ENCODE results near the gene ARRDC4. TPM values are rescaled to one million over a fixed set of nuclear protein-coding genes. Genes with fewer than 3 reads are reported as not detected.

Gene ARRDC4
- total and polyA plus RNA-seq, 2 of the 8 experiments (the other 6 are each of a cell fraction or from before 2014, with no cell fraction given) = 3.5 to 3.8 TPM

GRCh38 chr15:97921296-97921865 lies 39.1 kb upstream of the ARRDC4 start:
- Histone ChIP-seq H3K4me3 (ENCODE audit: extremely low read depth in 1 of 4, insufficient read depth in 2 of 4, low read depth in 3 of 4, low read length in 4 of 4) (no peak overlapping the region), H3K4me2 (ENCODE audit: insufficient read depth in 1 of 2, low read depth in 2 of 2, low read length in 2 of 2) (no peak overlapping the region), H2BK20ac (ENCODE audit: low read length) (no peak overlapping the region), H3K18ac (ENCODE audit: extremely low read depth, low read length) (no peak overlapping the region), H3K23me2 (ENCODE audit: low read depth, low read length) (no peaks in the 10 kb centered on the region), H4K20me1 (replicated peaks in 1 of 2; ENCODE audit: control insufficient read depth in 1 of 2, insufficient read depth in 2 of 2, low read length in 2 of 2) (no peaks in the 10 kb centered on the region), H3K14ac (ENCODE audit: insufficient read length) (no peak overlapping the region), H2BK15ac (ENCODE audit: low read length) (no peak overlapping the region), H3K23ac (ENCODE audit: insufficient read length) (no peak overlapping the region), H3K36me3 (ENCODE audit: control insufficient read depth in 2 of 4, insufficient read depth in 4 of 4, low read length in 3 of 4) (peaks cover 0 to 3% (median 0%) of the 10 kb centered on the region in 4 experiments; a peak in 1 of 8 replicates), H3K56ac (replicated peaks; ENCODE audit: insufficient read length, low read depth, low read length) (no peak overlapping the region), H3K27me3 (replicated peaks in 1 of 4; ENCODE audit: control insufficient read depth in 3 of 4, extremely low read depth in 1 of 4, insufficient read depth in 3 of 4, low read length in 3 of 4) (peaks cover 0 to 1% (median 0%) of the 10 kb centered on the region in 4 experiments; a peak in 1 of 7 replicates), H2AFZ (ENCODE audit: low read length) (no peak overlapping the region), H4K8ac (ENCODE audit: extremely low read depth, insufficient read depth, low read length) (no peak overlapping the region), H2BK12ac (ENCODE audit: low read depth, low read length) (no peak overlapping the region), H4K91ac (replicated peaks; ENCODE audit: insufficient read length, low read length) (no peak overlapping the region), H3K79me2 (ENCODE audit: control insufficient read depth in 1 of 2, insufficient read depth in 2 of 2, low read length in 2 of 2) (no peaks in the 10 kb centered on the region), H3K9ac (replicated peaks in 1 of 4; ENCODE audit: extremely low read depth in 1 of 4, low read depth in 3 of 4, low read length in 3 of 4) (no peak overlapping the region), H3K4ac (replicated peaks; ENCODE audit: insufficient read length, low read depth, low read length) (no peak overlapping the region), H3K27ac (ENCODE audit: low read depth, low read length) (no peak overlapping the region), H2BK120ac (replicated peaks; ENCODE audit: low read depth, low read length) (no peak overlapping the region), H3K79me1 (ENCODE audit: low read depth, low read length) (no peaks in the 10 kb centered on the region), H4K5ac (ENCODE audit: insufficient read length, low read depth, low read length) (no peak overlapping the region), H2BK5ac (ENCODE audit: low read depth, low read length) (no peak overlapping the region), H3K4me1 (replicated peaks in 1 of 4; ENCODE audit: control insufficient read depth in 3 of 4, insufficient read depth in 4 of 4, low read length in 3 of 4) (no peaks in the 10 kb centered on the region), H3K9me3 (ENCODE audit: insufficient read depth in 2 of 2, low read depth in 1 of 2, low read length in 1 of 2) (peaks cover 4 to 8% of the 10 kb centered on the region in 2 experiments; a peak in 1 of 4 replicates), H2AK5ac (ENCODE audit: low read depth, low read length) (no peak overlapping the region)
- no peak for FAIRE-seq
- POLR2A ChIA-PET (ENCODE audit: partially characterized antibody) = no interaction called here
- DNase-seq (ENCODE audit: low read depth in 1 of 2, low spot score in 2 of 2) = no peak
- CTCF ChIA-PET (ENCODE audit: partially characterized antibody) = no interaction called here
- 92% methylated on average over 4 of the region's 4 CpGs; no CpG with 5 or more reads in 1 of the 2 experiments for WGBS, 2 experiments (ENCODE audit: extremely low coverage in 1 of 2, insufficient coverage in 1 of 2, insufficient read length in 1 of 2, insufficient replicate concordance in 2 of 2, low coverage in 1 of 2, low lambda C conversion rate in 2 of 2, missing lambda C conversion rate in 1 of 2)
- TF ChIP-seq SAP30 (IDR thresholded peaks at IDR 0.05; ENCODE audit: insufficient read depth, insufficient replicate concordance, low read length) (no peak), CEBPB (IDR thresholded peaks at IDR 0.05; ENCODE audit: low read depth, low read length) (no peak), CHD2 (IDR thresholded peaks at IDR 0.05; ENCODE audit: low read length) (no peak), ZNF274 (IDR thresholded peaks at IDR 0.05; ENCODE audit: borderline replicate concordance, extremely low read depth, low read length) (no peak), SP2 (IDR thresholded peaks at IDR 0.05; ENCODE audit: low read length) (no peak), JUND (IDR thresholded peaks at IDR 0.05; ENCODE audit: low read length) (no peak), CHD1 (IDR thresholded peaks at IDR 0.05; ENCODE audit: low read depth, low read length) (no peak), JUN (IDR thresholded peaks at IDR 0.05; ENCODE audit: low read depth, low read length) (no peak), FOSL1 (IDR thresholded peaks at IDR 0.05; ENCODE audit: insufficient read depth, low read depth, low read length) (no peak), EP300 (IDR thresholded peaks at IDR 0.05; ENCODE audit: borderline replicate concordance in 1 of 2, low read depth in 2 of 2, low read length in 2 of 2) (no peak), SIN3A (conservative IDR thresholded peaks at IDR 0.05 in 1 of 2, IDR thresholded peaks at IDR 0.05 in 1 of 2; ENCODE audit: low read depth in 1 of 2, low read length in 2 of 2) (no peak)

All from H1 (cell line).